Mesenchymal stem cell (in vitro differentiated cells and primary cell): ENCODE measurements around the gene HCN4.

Experiments used
- DNase-seq: peaks from one replicate; pipeline ENCODE4 v3.0.0-alpha.2; 2013
- H2AFZ ChIP-seq: one replicate; pipeline ENCODE4 v1.6.1; 2013; ENCODE audit warnings: low read depth, mild to moderate bottlenecking, control low read depth, inconsistent platforms, low read length, moderate library complexity
- H2AK5ac ChIP-seq: 2 replicates; pipeline ENCODE4 v1.6.1; 2013; ENCODE audit warnings: low read length, moderate library complexity, mild to moderate bottlenecking, inconsistent platforms; ENCODE audit not compliant: severe bottlenecking
- H2BK120ac ChIP-seq: one replicate; pipeline ENCODE4 v1.6.1; 2013; ENCODE audit warnings: low read depth, mild to moderate bottlenecking, inconsistent platforms, low read length, moderate library complexity
- H2BK12ac ChIP-seq, 2 experiments: one replicate each; pipeline ENCODE4 v1.6.1; 2013; ENCODE audit warnings: inconsistent platforms in 2 of 2, low read length in 2 of 2, mild to moderate bottlenecking in 2 of 2, moderate library complexity in 2 of 2, control low read depth in 1 of 2
- H2BK15ac ChIP-seq: one replicate; pipeline ENCODE4 v1.6.1; 2013; ENCODE audit warnings: mild to moderate bottlenecking, low read depth, inconsistent platforms; ENCODE audit not compliant: poor library complexity, severe bottlenecking
- H2BK5ac ChIP-seq: 2 replicates; pipeline ENCODE4 v1.6.1; 2013; ENCODE audit warnings: low read depth, mild to moderate bottlenecking, low read length, control low read depth, inconsistent platforms; ENCODE audit not compliant: poor library complexity, severe bottlenecking
- H3K14ac ChIP-seq, 2 experiments: one replicate each; pipeline ENCODE4 v1.6.1; 2013; ENCODE audit warnings: inconsistent platforms in 2 of 2, low read length in 2 of 2, control low read depth in 1 of 2, mild to moderate bottlenecking in 1 of 2, moderate library complexity in 1 of 2
- H3K18ac ChIP-seq, 2 experiments: one replicate each; pipeline ENCODE4 v1.6.1; 2013; ENCODE audit warnings: inconsistent platforms in 2 of 2, low read length in 2 of 2, control low read depth in 1 of 2, low read depth in 1 of 2, mild to moderate bottlenecking in 1 of 2
- H3K23ac ChIP-seq, 2 experiments: one replicate each; pipeline ENCODE4 v1.6.1; 2013; ENCODE audit warnings: inconsistent platforms in 2 of 2, low read length in 2 of 2, mild to moderate bottlenecking in 2 of 2, moderate library complexity in 2 of 2, control low read depth in 1 of 2
- H3K27ac ChIP-seq: 2 replicates; pipeline ENCODE4 v1.5.1; 2013; ENCODE audit warnings: mild to moderate bottlenecking, moderate library complexity, low read length, control low read depth, inconsistent platforms; ENCODE audit not compliant: poor library complexity, severe bottlenecking
- H3K27me3 ChIP-seq, 2 experiments: 2 replicates each; pipeline versions ENCODE4 v1.6.1 to v1.7.0; 2013; ENCODE audit warnings: low read length in 2 of 2, mild to moderate bottlenecking in 2 of 2, moderate library complexity in 2 of 2, control low read depth in 1 of 2, inconsistent platforms in 1 of 2; ENCODE audit not compliant: control insufficient read depth in 1 of 2, insufficient read depth in 1 of 2
- H3K36me3 ChIP-seq, 2 experiments: 2 replicates each; pipeline versions ENCODE4 v1.6.1 to v1.7.0; 2013; ENCODE audit warnings: low read length in 2 of 2, control low read depth in 1 of 2, inconsistent platforms in 1 of 2, low read depth in 1 of 2, mild to moderate bottlenecking in 1 of 2; ENCODE audit not compliant: insufficient read depth in 2 of 2, control insufficient read depth in 1 of 2
- H3K4ac ChIP-seq, 2 experiments: one replicate each; pipeline ENCODE4 v1.6.1; 2013; ENCODE audit warnings: inconsistent platforms in 2 of 2, low read length in 2 of 2, mild to moderate bottlenecking in 2 of 2, moderate library complexity in 2 of 2, control low read depth in 1 of 2, low read depth in 1 of 2
- H3K4me1 ChIP-seq: 2 replicates; pipeline ENCODE4 v1.6.1; 2013; ENCODE audit warnings: low read depth, low read length, control low read depth; ENCODE audit not compliant: control insufficient read depth, insufficient read depth
- H3K4me2 ChIP-seq: 2 replicates; pipeline ENCODE4 v1.6.1; 2013; ENCODE audit warnings: low read length, mild to moderate bottlenecking, inconsistent platforms; ENCODE audit not compliant: poor library complexity, severe bottlenecking
- H3K4me3 ChIP-seq, 2 experiments: 2 replicates each; pipeline versions ENCODE4 v1.5.1 to v1.7.0; 2013; ENCODE audit warnings: low read length in 2 of 2, mild to moderate bottlenecking in 2 of 2, control low read depth in 1 of 2, low read depth in 1 of 2; ENCODE audit not compliant: insufficient read depth in 1 of 2
- H3K79me1 ChIP-seq: replicated peaks from 2 replicates; pipeline ENCODE4 v1.6.1; 2013; ENCODE audit warnings: mild to moderate bottlenecking, control low read depth, low read length, inconsistent platforms; ENCODE audit not compliant: poor library complexity, severe bottlenecking
- H3K9ac ChIP-seq: 2 replicates; pipeline ENCODE4 v1.7.0; 2013; ENCODE audit warnings: mild to moderate bottlenecking, low read length, moderate library complexity
- H3K9me3 ChIP-seq: 2 replicates; pipeline ENCODE4 v1.7.0; 2013; ENCODE audit warnings: mild to moderate bottlenecking, low read length; ENCODE audit not compliant: control insufficient read depth
- H4K8ac ChIP-seq: one replicate; pipeline ENCODE4 v1.6.1; 2013; ENCODE audit warnings: inconsistent platforms, mild to moderate bottlenecking, low read length, moderate library complexity
- H4K91ac ChIP-seq: one replicate; pipeline ENCODE4 v1.6.1; 2013; ENCODE audit warnings: mild to moderate bottlenecking, low read length, inconsistent platforms
- WGBS: methylation state at CpG from one replicate; pipeline ENCODE4 v1.1.7; 2013; ENCODE audit warnings: mixed read lengths; 5-methylcytosine and 5-hydroxymethylcytosine counted together

Gene HCN4

GRCh38 chr15:73341886-73342600 is 26.7 kb downstream of the HCN4 start:
- Histone ChIP-seq H2AK5ac (no peak overlapping the region), H3K4ac (no peak overlapping the region), H3K4me3 (no peak overlapping the region), H2AFZ (no peak overlapping the region), H3K14ac (no peak overlapping the region), H2BK120ac (no peak overlapping the region), H3K4me2 (no peak overlapping the region), H3K4me1 (peaks cover 7% of the 10 kb centered on the region), H2BK15ac (no peak overlapping the region), H4K91ac (no peak overlapping the region), H2BK5ac (no peak overlapping the region), H3K9me3 (peaks cover 10% of the 10 kb centered on the region), H3K18ac (no peak overlapping the region), H3K27me3 (peaks cover 19 to 60% of the 10 kb centered on the region in 2 experiments), H3K27ac (no peak overlapping the region), H3K9ac (no peak overlapping the region), H4K8ac (no peak overlapping the region), H3K23ac (no peak overlapping the region), H3K79me1 (no peaks in the 10 kb centered on the region), H2BK12ac (no peak overlapping the region), H3K36me3 (no peaks in the 10 kb centered on the region)
- 89% methylated on average over 14 of the region's 14 CpGs for WGBS
- DNase-seq = no peak

GRCh38 chr15:73340502-73341192 is 28.1 kb downstream of the HCN4 start:
- Histone ChIP-seq H4K8ac (no peak overlapping the region), H3K4me3 (no peak overlapping the region), H4K91ac (no peak overlapping the region), H2BK120ac (no peak overlapping the region), H2BK15ac (no peak overlapping the region), H3K4me1 (peaks cover 7% of the 10 kb centered on the region), H3K79me1 (no peaks in the 10 kb centered on the region), H2AK5ac (no peak overlapping the region), H3K27ac (no peak overlapping the region), H3K9me3 (peaks cover 10% of the 10 kb centered on the region), H3K36me3 (no peaks in the 10 kb centered on the region), H3K4ac (no peak overlapping the region), H2BK12ac (no peak overlapping the region), H3K23ac (no peak overlapping the region), H2AFZ (no peak overlapping the region), H3K14ac (no peak overlapping the region), H3K18ac (no peak overlapping the region), H3K27me3 (peaks cover 32 to 62% of the 10 kb centered on the region in 2 experiments), H3K4me2 (no peak overlapping the region), H3K9ac (no peak overlapping the region), H2BK5ac (no peak overlapping the region)
- 87% methylated on average over 9 of the region's 9 CpGs for WGBS
- DNase-seq = no peak

- H3K4me2 ChIP-seq = no peak overlapping the region
- H2AK5ac ChIP-seq = no peak overlapping the region
- H2BK12ac ChIP-seq = no peak overlapping the region
- no peak overlapping the region for H2BK15ac ChIP-seq
- no peak overlapping the region for H4K91ac ChIP-seq
- peaks cover 10% of the 10 kb centered on the region for H3K9me3 ChIP-seq
- H3K36me3 ChIP-seq = no peaks in the 10 kb centered on the region
- H3K79me1 ChIP-seq = no peaks in the 10 kb centered on the region
- H3K14ac ChIP-seq = no peak overlapping the region
- H2BK5ac ChIP-seq = no peak overlapping the region
- H3K4me3 ChIP-seq = no peak overlapping the region
- no peak overlapping the region for H3K9ac ChIP-seq
- H3K4ac ChIP-seq = no peak overlapping the region
- no peak overlapping the region for H2BK120ac ChIP-seq
- H2AFZ ChIP-seq = no peak overlapping the region
- WGBS = 86% methylated on average over 9 of the region's 9 CpGs
- H3K27ac ChIP-seq = no peak overlapping the region
- DNase-seq = no peak
- no peak overlapping the region for H4K8ac ChIP-seq
- H3K23ac ChIP-seq = no peak overlapping the region
- H3K18ac ChIP-seq = no peak overlapping the region
- peaks cover 2% of the 10 kb centered on the region for H3K4me1 ChIP-seq
- H3K27me3 ChIP-seq = peaks cover 32 to 64% of the 10 kb centered on the region in 2 experiments
Measured at GRCh38 chr15:73338606-73339374, 30.0 kb downstream of the HCN4 start.

- WGBS = 90% methylated on average over 6 of the region's 6 CpGs
- DNase-seq = no peak
- no peak overlapping the region for H2BK15ac ChIP-seq
- H3K9ac ChIP-seq = no peak overlapping the region
- H4K8ac ChIP-seq = no peak overlapping the region
- H3K36me3 ChIP-seq = no peaks in the 10 kb centered on the region
- H3K14ac ChIP-seq = no peak overlapping the region
- no peak overlapping the region for H2AFZ ChIP-seq
- H3K4me3 ChIP-seq = no peak overlapping the region
- H3K79me1 ChIP-seq = no peaks in the 10 kb centered on the region
- no peak overlapping the region for H4K91ac ChIP-seq
- H2BK12ac ChIP-seq = no peak overlapping the region
- H3K4me2 ChIP-seq = no peak overlapping the region
- no peak overlapping the region for H3K18ac ChIP-seq
- no peak overlapping the region for H3K4ac ChIP-seq
- H2BK120ac ChIP-seq = no peak overlapping the region
- H3K9me3 ChIP-seq = peaks cover 4% of the 10 kb centered on the region
- no peak overlapping the region for H2BK5ac ChIP-seq
- H3K4me1 ChIP-seq = no peaks in the 10 kb centered on the region
- H2AK5ac ChIP-seq = no peak overlapping the region
- H3K23ac ChIP-seq = no peak overlapping the region
- peaks cover 32 to 63% of the 10 kb centered on the region in 2 experiments for H3K27me3 ChIP-seq
- H3K27ac ChIP-seq = no peak overlapping the region
Measured at GRCh38 chr15:73338058-73338457, 30.7 kb downstream of the HCN4 start.
